GM12878 (cell line): ENCODE measurements around the gene NXN. TPM values are rescaled to one million over a fixed set of nuclear protein-coding genes. Genes with fewer than 3 reads are reported as not detected.

Experiments
- CEBPB ChIP-seq, 2 experiments: fragments of 150-350 bp in 1 of 2; IDR thresholded peaks; 2 replicates each; pipeline ENCODE4 v1.6.1; 2012 to 2014; ENCODE audit warnings: low read depth in 2 of 2, low read length in 2 of 2, borderline replicate concordance in 1 of 2, inconsistent platforms in 1 of 2
- GABPA ChIP-seq: IDR thresholded peaks from 2 replicates; pipeline ENCODE4 v1.6.1; 2014; ENCODE audit warnings: antibody characterized with exemption, low read depth, mild to moderate bottlenecking, inconsistent platforms
- HCFC1 ChIP-seq: fragments of 150-350 bp; IDR thresholded peaks from 2 replicates; pipeline ENCODE4 v1.6.1; 2014; ENCODE audit warnings: low read length
- LARP7 ChIP-seq: fragments of 450-650 bp; IDR thresholded peaks from 2 replicates; pipeline ENCODE4 v1.6.1; 2017; ENCODE audit warnings: mild to moderate bottlenecking
- MEF2A ChIP-seq: IDR thresholded peaks from 2 replicates; pipeline ENCODE4 v1.6.1; 2011; ENCODE audit warnings: low read depth, mild to moderate bottlenecking, low read length, moderate library complexity; ENCODE audit not compliant: insufficient read depth
- MEF2B ChIP-seq: fragments of 450-650 bp; IDR thresholded peaks from 2 replicates; pipeline ENCODE4 v1.6.1; 2018; ENCODE audit warnings: mild to moderate bottlenecking, moderate library complexity; ENCODE audit not compliant: partially characterized antibody, poor library complexity, severe bottlenecking
- NFYA ChIP-seq: IDR thresholded peaks from 2 replicates; pipeline ENCODE4 v1.6.1; 2011; ENCODE audit warnings: low read depth, mild to moderate bottlenecking, low read length, improper control_type of control experiment, borderline replicate concordance
- NR2C2 ChIP-seq: IDR thresholded peaks from 2 replicates; pipeline ENCODE4 v1.6.1; 2011; ENCODE audit warnings: borderline replicate concordance, low read depth; ENCODE audit not compliant: control insufficient read depth, insufficient read length
- WRNIP1 ChIP-seq: IDR thresholded peaks from 2 replicates; pipeline ENCODE4 v1.6.1; 2011; ENCODE audit warnings: low read depth, low read length, improper control_type of control experiment, borderline replicate concordance
- polyA plus RNA-seq, 11 experiments: library from polyadenylated mRNA; depleted of rRNA in 4 of 11; unstranded in 6 of 11; stranded (reverse) in 5 of 11; fragments of >200 nt; fragmentation: Nextera tagmentation in 4 of 11; fragmentation: Illumina TruSeq in 1 of 11; extraction: Ambion mirVana in 4 of 11; extraction: Trizol in 1 of 11; gene quantifications; 1 replicate in 1 of 11; 2 replicates in 10 of 11; pipeline versions ENCODE4 v1.2.1 to v1.2.3, GENCODE V29; 2011 to 2016; ENCODE audit warnings: inconsistent platforms in 2 of 11, missing spikeins in 2 of 11, low read depth in 1 of 11
- total RNA-seq, 4 experiments: library from RNA; depleted of rRNA in 3 of 4; stranded (reverse); fragments of >200 nt in 3 of 4; fragmentation: Illumina TruSeq in 1 of 4; extraction: Trizol in 1 of 4; gene quantifications; 2 replicates each; pipeline versions ENCODE4 v1.2.1 to v1.2.3, GENCODE V29; 2013 to 2021
- TF ChIP-seq, protein P1 (sequence below): IDR thresholded peaks from 2 replicates; pipeline ENCODE4 v1.6.1; 2012; ENCODE audit warnings: improper control_type of control experiment, low read depth, low read length; ENCODE audit not compliant: insufficient replicate concordance
- TF ChIP-seq, protein P2 (sequence below): fragments of 450-650 bp; IDR thresholded peaks from 2 replicates; pipeline ENCODE4 v1.6.1; 2017; ENCODE audit warnings: mild to moderate bottlenecking
- TF ChIP-seq, protein P3 (sequence below): fragments of 450-650 bp; IDR thresholded peaks from 2 replicates; pipeline ENCODE4 v1.6.1; 2017; ENCODE audit warnings: borderline replicate concordance
- TF ChIP-seq, protein P4 (sequence below): fragments of 450-650 bp; formaldehyde crosslinking; IDR thresholded peaks from 2 replicates; pipeline ENCODE4 v1.4.0; 2022; ENCODE audit warnings: mild to moderate bottlenecking, moderate library complexity

Gene NXN
- total and polyA plus RNA-seq, 10 of the 15 experiments (the other 5 are each of a cell fraction or from before 2014, with no cell fraction given): 0.04 to 1.2 (median 0.30) TPM

DNA sequence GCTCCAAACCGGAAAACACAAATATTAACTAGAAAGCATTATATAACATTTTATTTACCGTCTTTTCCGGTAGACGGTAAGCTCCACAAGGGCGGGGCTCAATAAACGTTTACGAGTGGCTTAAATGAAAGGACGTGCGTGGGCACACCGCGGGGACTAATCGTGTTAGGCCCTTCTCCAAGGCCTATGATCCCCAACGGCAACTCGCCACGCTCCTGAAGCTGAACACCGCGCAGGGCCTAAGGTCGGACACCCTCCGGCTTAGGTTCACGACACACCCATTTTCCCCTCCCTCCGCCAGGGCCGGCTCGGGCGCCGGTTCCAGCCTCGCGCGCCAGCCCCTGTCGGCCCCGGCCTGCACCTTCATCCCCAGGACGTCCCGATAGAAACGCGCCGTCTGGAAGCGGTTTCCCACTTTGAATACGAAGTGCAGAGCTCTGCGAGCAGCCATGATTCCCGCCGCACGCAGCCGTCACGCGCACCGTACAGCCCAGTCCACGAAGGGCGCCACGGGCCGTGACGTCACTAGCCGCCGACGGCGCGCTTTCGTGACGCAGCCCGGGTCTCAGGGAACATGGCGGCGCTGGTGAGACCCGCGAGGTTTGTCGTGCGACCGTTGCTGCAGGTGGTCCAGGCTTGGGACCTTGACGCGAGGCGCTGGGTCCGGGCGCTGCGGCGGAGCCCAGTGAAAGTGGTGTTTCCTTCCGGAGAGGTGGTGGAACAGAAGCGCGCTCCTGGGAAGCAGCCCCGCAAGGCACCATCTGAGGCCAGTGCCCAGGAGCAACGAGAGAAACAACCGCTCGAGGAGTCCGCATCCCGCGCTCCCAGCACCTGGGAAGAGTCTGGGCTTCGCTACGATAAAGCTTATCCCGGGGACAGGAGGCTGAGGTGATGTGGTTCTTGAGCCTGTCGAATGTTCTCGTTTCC is 197.5 kb downstream of the NXN start, which contains the start of the genes GLOD4 and MRM3 (continued):
- TF ChIP-seq, protein P1, sequence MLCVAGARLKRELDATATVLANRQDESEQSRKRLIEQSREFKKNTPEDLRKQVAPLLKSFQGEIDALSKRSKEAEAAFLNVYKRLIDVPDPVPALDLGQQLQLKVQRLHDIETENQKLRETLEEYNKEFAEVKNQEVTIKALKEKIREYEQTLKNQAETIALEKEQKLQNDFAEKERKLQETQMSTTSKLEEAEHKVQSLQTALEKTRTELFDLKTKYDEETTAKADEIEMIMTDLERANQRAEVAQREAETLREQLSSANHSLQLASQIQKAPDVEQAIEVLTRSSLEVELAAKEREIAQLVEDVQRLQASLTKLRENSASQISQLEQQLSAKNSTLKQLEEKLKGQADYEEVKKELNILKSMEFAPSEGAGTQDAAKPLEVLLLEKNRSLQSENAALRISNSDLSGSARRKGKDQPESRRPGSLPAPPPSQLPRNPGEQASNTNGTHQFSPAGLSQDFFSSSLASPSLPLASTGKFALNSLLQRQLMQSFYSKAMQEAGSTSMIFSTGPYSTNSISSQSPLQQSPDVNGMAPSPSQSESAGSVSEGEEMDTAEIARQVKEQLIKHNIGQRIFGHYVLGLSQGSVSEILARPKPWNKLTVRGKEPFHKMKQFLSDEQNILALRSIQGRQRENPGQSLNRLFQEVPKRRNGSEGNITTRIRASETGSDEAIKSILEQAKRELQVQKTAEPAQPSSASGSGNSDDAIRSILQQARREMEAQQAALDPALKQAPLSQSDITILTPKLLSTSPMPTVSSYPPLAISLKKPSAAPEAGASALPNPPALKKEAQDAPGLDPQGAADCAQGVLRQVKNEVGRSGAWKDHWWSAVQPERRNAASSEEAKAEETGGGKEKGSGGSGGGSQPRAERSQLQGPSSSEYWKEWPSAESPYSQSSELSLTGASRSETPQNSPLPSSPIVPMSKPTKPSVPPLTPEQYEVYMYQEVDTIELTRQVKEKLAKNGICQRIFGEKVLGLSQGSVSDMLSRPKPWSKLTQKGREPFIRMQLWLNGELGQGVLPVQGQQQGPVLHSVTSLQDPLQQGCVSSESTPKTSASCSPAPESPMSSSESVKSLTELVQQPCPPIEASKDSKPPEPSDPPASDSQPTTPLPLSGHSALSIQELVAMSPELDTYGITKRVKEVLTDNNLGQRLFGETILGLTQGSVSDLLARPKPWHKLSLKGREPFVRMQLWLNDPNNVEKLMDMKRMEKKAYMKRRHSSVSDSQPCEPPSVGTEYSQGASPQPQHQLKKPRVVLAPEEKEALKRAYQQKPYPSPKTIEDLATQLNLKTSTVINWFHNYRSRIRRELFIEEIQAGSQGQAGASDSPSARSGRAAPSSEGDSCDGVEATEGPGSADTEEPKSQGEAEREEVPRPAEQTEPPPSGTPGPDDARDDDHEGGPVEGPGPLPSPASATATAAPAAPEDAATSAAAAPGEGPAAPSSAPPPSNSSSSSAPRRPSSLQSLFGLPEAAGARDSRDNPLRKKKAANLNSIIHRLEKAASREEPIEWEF: no peak
- TF ChIP-seq, protein P2, sequence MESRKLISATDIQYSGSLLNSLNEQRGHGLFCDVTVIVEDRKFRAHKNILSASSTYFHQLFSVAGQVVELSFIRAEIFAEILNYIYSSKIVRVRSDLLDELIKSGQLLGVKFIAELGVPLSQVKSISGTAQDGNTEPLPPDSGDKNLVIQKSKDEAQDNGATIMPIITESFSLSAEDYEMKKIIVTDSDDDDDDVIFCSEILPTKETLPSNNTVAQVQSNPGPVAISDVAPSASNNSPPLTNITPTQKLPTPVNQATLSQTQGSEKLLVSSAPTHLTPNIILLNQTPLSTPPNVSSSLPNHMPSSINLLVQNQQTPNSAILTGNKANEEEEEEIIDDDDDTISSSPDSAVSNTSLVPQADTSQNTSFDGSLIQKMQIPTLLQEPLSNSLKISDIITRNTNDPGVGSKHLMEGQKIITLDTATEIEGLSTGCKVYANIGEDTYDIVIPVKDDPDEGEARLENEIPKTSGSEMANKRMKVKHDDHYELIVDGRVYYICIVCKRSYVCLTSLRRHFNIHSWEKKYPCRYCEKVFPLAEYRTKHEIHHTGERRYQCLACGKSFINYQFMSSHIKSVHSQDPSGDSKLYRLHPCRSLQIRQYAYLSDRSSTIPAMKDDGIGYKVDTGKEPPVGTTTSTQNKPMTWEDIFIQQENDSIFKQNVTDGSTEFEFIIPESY: no peak
- TF ChIP-seq GABPA (no peak), NFYA (no peak), MEF2A (no peak), HCFC1 (peak; percentile 87), WRNIP1 (no peak), MEF2B (peak; percentile 28), CEBPB (IDR thresholded peaks at IDR 0.05; ENCODE audit: borderline replicate concordance in 1 of 2, low read depth in 2 of 2, low read length in 2 of 2) (0 out of 4 replicates have a peak, but pooled peaks of 1 of the 2 experiments have one; percentile 20), NR2C2 (no peak), LARP7 (peak; percentile 92)
- TF ChIP-seq, protein P3, sequence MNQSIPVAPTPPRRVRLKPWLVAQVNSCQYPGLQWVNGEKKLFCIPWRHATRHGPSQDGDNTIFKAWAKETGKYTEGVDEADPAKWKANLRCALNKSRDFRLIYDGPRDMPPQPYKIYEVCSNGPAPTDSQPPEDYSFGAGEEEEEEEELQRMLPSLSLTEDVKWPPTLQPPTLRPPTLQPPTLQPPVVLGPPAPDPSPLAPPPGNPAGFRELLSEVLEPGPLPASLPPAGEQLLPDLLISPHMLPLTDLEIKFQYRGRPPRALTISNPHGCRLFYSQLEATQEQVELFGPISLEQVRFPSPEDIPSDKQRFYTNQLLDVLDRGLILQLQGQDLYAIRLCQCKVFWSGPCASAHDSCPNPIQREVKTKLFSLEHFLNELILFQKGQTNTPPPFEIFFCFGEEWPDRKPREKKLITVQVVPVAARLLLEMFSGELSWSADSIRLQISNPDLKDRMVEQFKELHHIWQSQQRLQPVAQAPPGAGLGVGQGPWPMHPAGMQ: no peak
- TF ChIP-seq, protein P4, sequence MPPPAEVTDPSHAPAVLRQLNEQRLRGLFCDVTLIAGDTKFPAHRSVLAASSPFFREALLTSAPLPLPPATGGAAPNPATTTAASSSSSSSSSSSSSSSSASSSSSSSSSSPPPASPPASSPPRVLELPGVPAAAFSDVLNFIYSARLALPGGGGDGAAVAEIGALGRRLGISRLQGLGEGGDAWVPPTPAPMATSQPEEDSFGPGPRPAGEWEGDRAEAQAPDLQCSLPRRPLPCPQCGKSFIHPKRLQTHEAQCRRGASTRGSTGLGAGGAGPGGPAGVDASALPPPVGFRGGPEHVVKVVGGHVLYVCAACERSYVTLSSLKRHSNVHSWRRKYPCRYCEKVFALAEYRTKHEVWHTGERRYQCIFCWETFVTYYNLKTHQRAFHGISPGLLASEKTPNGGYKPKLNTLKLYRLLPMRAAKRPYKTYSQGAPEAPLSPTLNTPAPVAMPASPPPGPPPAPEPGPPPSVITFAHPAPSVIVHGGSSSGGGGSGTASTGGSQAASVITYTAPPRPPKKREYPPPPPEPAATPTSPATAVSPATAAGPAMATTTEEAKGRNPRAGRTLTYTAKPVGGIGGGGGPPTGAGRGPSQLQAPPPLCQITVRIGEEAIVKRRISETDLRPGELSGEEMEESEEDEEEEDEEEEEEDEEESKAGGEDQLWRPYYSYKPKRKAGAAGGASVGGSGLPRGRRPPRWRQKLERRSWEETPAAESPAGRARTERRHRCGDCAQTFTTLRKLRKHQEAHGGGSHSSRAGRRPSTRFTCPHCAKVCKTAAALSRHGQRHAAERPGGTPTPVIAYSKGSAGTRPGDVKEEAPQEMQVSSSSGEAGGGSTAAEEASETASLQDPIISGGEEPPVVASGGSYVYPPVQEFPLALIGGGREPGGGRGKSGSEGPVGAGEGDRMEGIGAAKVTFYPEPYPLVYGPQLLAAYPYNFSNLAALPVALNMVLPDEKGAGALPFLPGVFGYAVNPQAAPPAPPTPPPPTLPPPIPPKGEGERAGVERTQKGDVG (CRISPR knock-in tag): no peak
